ENCODE data around the gene NAV3. TPM values are rescaled to one million over a fixed set of nuclear protein-coding genes. Genes with fewer than 3 reads are reported as not detected.

The NAV3 gene
- total and polyA plus RNA-seq, 9 of the 15 experiments (the other 6 are each of a cell fraction or from before 2014, with no cell fraction given): 0.04 TPM; not detected in 8

DNA sequence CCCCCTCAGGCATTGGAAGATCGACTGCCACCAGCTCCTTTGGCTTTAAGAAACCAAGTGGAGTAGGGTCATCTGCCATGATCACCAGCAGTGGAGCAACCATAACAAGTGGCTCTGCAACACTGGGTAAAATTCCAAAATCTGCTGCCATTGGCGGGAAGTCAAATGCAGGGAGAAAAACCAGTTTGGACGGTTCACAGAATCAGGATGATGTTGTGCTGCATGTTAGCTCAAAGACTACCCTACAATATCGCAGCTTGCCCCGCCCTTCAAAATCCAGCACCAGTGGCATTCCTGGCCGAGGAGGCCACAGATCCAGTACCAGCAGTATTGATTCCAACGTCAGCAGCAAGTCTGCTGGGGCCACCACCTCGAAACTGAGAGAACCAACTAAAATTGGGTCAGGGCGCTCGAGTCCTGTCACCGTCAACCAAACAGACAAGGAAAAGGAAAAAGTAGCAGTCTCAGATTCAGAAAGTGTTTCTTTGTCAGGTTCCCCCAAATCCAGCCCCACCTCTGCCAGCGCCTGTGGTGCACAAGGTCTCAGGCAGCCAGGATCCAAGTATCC, 288.7 kb downstream of the NAV3 start:
- in situ Hi-C loops (cut with MboI) (no loop called here), intact Hi-C loops (cut with micrococcal nuclease) (no loop called here)
- no peak overlapping the region for H3K4me2 ChIP-seq (ENCODE audit: insufficient read depth, low read length)
- ChIA-PET CTCF (ENCODE audit: low intra/inter-chr PET ratio) (no interaction called here), POLR2A (no interaction called here)
- no peak overlapping the region for H3K9ac ChIP-seq (ENCODE audit: insufficient read depth in 1 of 2, low read depth in 2 of 2, low read length in 2 of 2)
- no peaks in the 10 kb centered on the region for H3K4me1 ChIP-seq (replicated peaks in 1 of 2; ENCODE audit: control insufficient read depth in 2 of 2, insufficient read depth in 2 of 2, low read length in 2 of 2)
- DNase-seq (ENCODE audit: extremely low read depth in 1 of 4, low spot score in 3 of 4): no peak
- no peak for FAIRE-seq
- H3K4me3 ChIP-seq: no peak overlapping the region
- no peaks in the 10 kb centered on the region for H3K79me2 ChIP-seq (ENCODE audit: control insufficient read depth, insufficient read depth, low read length)
- no peak overlapping the region for H3K27ac ChIP-seq (ENCODE audit: extremely low read depth, low read depth, low read length)
- H3K9me1 ChIP-seq (ENCODE audit: control insufficient read depth, insufficient read depth, low read length): no peaks in the 10 kb centered on the region
- no peaks in the 10 kb centered on the region for H3K27me3 ChIP-seq (ENCODE audit: control insufficient read depth in 2 of 2, insufficient read depth in 2 of 2, low read length in 2 of 2)
- WGBS (ENCODE audit: insufficient coverage, low coverage, missing lambda C conversion rate): 3% methylated on average over 12 of the region's 12 CpGs
- no TSS peak for BruUV-seq (replicated peaks)
- H3K9me3 ChIP-seq (replicated peaks; ENCODE audit: control insufficient read depth, insufficient read depth, low read depth, low read length): no peaks in the 10 kb centered on the region
- TF ChIP-seq, protein P1, sequence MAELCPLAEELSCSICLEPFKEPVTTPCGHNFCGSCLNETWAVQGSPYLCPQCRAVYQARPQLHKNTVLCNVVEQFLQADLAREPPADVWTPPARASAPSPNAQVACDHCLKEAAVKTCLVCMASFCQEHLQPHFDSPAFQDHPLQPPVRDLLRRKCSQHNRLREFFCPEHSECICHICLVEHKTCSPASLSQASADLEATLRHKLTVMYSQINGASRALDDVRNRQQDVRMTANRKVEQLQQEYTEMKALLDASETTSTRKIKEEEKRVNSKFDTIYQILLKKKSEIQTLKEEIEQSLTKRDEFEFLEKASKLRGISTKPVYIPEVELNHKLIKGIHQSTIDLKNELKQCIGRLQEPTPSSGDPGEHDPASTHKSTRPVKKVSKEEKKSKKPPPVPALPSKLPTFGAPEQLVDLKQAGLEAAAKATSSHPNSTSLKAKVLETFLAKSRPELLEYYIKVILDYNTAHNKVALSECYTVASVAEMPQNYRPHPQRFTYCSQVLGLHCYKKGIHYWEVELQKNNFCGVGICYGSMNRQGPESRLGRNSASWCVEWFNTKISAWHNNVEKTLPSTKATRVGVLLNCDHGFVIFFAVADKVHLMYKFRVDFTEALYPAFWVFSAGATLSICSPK (IDR thresholded peaks at IDR 0.05; ENCODE audit: borderline replicate concordance): no peak
- TF ChIP-seq ZBTB1 (CRISPR knock-in tag; IDR thresholded peaks at IDR 0.05; ENCODE audit: borderline replicate concordance, low read depth) (no peak), KHSRP (IDR thresholded peaks at IDR 0.05) (no peak)
- no peak overlapping the region for H2AFZ ChIP-seq (ENCODE audit: low read depth, low read length)
- H4K20me1 ChIP-seq (replicated peaks; ENCODE audit: control insufficient read depth, insufficient read depth, low read length): no peaks in the 10 kb centered on the region
- H3K36me3 ChIP-seq (ENCODE audit: control insufficient read depth, insufficient read depth, low read length): no peaks in the 10 kb centered on the region
- ATAC-seq: no peak

DNA sequence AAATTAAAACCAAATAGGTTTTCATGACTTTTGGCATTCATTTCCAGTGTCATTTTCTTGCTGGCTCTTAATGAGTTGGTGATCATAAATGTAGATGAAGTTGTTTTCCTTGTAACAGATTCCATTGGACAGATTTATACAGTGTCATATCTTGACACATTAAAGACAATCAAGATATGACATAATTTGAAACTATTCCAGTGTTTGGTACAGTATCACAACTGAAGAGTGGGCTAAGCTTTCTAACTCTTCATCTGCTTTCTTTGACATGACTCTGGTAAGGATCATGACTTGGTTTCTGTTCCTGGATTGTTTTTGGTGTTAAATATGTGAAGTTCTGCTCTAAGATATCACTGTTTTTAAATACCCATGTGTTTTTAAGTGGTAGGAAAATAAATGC, 289.6 kb downstream of the NAV3 start:
- Histone ChIP-seq H3K9me1 (ENCODE audit: control insufficient read depth, insufficient read depth, low read length) (no peaks in the 10 kb centered on the region), H3K27me3 (ENCODE audit: control insufficient read depth in 2 of 2, insufficient read depth in 2 of 2, low read length in 2 of 2) (no peaks in the 10 kb centered on the region), H3K4me3 (no peak overlapping the region), H3K79me2 (ENCODE audit: control insufficient read depth, insufficient read depth, low read length) (no peaks in the 10 kb centered on the region), H3K9ac (ENCODE audit: insufficient read depth in 1 of 2, low read depth in 2 of 2, low read length in 2 of 2) (no peak overlapping the region), H3K4me1 (replicated peaks in 1 of 2; ENCODE audit: control insufficient read depth in 2 of 2, insufficient read depth in 2 of 2, low read length in 2 of 2) (no peaks in the 10 kb centered on the region), H3K36me3 (ENCODE audit: control insufficient read depth, insufficient read depth, low read length) (no peaks in the 10 kb centered on the region), H4K20me1 (replicated peaks; ENCODE audit: control insufficient read depth, insufficient read depth, low read length) (no peaks in the 10 kb centered on the region), H3K4me2 (ENCODE audit: insufficient read depth, low read length) (no peak overlapping the region), H2AFZ (ENCODE audit: low read depth, low read length) (no peak overlapping the region), H3K27ac (ENCODE audit: extremely low read depth, low read depth, low read length) (no peak overlapping the region), H3K9me3 (replicated peaks; ENCODE audit: control insufficient read depth, insufficient read depth, low read depth, low read length) (no peaks in the 10 kb centered on the region)
- no peak for TF ChIP-seq ZNF23 (CRISPR knock-in tag; IDR thresholded peaks at IDR 0.05)
- TF ChIP-seq MCM5 (IDR thresholded peaks at IDR 0.05; ENCODE audit: low read depth): no peak
- no peak for TF ChIP-seq ZNF518B (CRISPR knock-in tag; IDR thresholded peaks at IDR 0.05)
- no peak for TF ChIP-seq ZNF253 (CRISPR knock-in tag; conservative IDR thresholded peaks at IDR 0.05)
- no peak for TF ChIP-seq HNRNPK (IDR thresholded peaks at IDR 0.05; ENCODE audit: low read depth, low read length, poor library complexity, severe bottlenecking)
- TF ChIP-seq NR0B1 (IDR thresholded peaks at IDR 0.05; ENCODE audit: partially characterized antibody): no peak
- TF ChIP-seq HDAC3 (IDR thresholded peaks at IDR 0.05; ENCODE audit: borderline replicate concordance, partially characterized antibody): no peak
- ChIA-PET POLR2A (no interaction called here), CTCF (ENCODE audit: low intra/inter-chr PET ratio) (no interaction called here)
- in situ Hi-C loops (cut with MboI): no loop called here
- no peak for ATAC-seq
- DNase-seq (ENCODE audit: extremely low read depth in 1 of 4, low spot score in 3 of 4): no peak
- BruUV-seq (replicated peaks): no TSS peak
- no peak for FAIRE-seq
- intact Hi-C loops (cut with micrococcal nuclease): no loop called here
